HEK293T (cell line): Measurements from ENCODE around the gene B3GNT7.

ENCODE experiments used
- CTCF ChIA-PET: fragments of 350-600 bp; formaldehyde crosslinking; extraction: SDS; loops from one replicate; lab custom pipeline; 2021; ENCODE audit warnings: antibody characterized with exemption, inconsistent platforms; lab: Yijun Ruan, JAX
- POLR2A ChIA-PET: fragments of 350-600 bp; formaldehyde crosslinking; extraction: SDS; loops from one replicate; lab custom pipeline; 2020; ENCODE audit warnings: antibody characterized with exemption, inconsistent platforms; lab: Yijun Ruan, JAX
- DNase-seq: peaks from one replicate; pipeline ENCODE4 v3.0.0; 2012; ENCODE audit warnings: mixed read lengths; ENCODE audit errors: extremely low spot score
- ARNT ChIP-seq: fragments of 450-650 bp; IDR thresholded peaks from 2 replicates; pipeline ENCODE4 v1.6.1; 2017; ENCODE audit warnings: mild to moderate bottlenecking
- BHLHE40 ChIP-seq: fragments of 450-650 bp; IDR thresholded peaks from 2 replicates; pipeline ENCODE4 v1.6.1; 2016; ENCODE audit warnings: mild to moderate bottlenecking, moderate library complexity, borderline replicate concordance
- CTBP1 ChIP-seq: fragments of 450-650 bp; IDR thresholded peaks from 2 replicates; pipeline ENCODE4 v1.6.1; 2016; ENCODE audit warnings: borderline replicate concordance
- ELF4 ChIP-seq: fragments of 450-650 bp; IDR thresholded peaks from 2 replicates; pipeline ENCODE4 v1.6.1; 2017; ENCODE audit warnings: antibody characterized with exemption
- FOXA1 ChIP-seq: fragments of 450-650 bp; IDR thresholded peaks from 2 replicates; pipeline ENCODE4 v1.6.1; 2016; ENCODE audit warnings: mild to moderate bottlenecking
- FOXK2 ChIP-seq: fragments of 450-650 bp; IDR thresholded peaks from 2 replicates; pipeline ENCODE4 v1.6.1; 2016; ENCODE audit warnings: mild to moderate bottlenecking
- FOXM1 ChIP-seq: fragments of 450-650 bp; IDR thresholded peaks from 2 replicates; pipeline ENCODE4 v1.6.1; 2017; ENCODE audit warnings: mild to moderate bottlenecking, borderline replicate concordance
- HDGF ChIP-seq: fragments of 450-650 bp; IDR thresholded peaks from 2 replicates; pipeline ENCODE4 v1.6.1; 2017; ENCODE audit warnings: antibody characterized with exemption, borderline replicate concordance
- L3MBTL2 ChIP-seq: fragments of 450-650 bp; conservative IDR thresholded peaks from 2 replicates; pipeline ENCODE4 v1.6.1; 2016; ENCODE audit warnings: mild to moderate bottlenecking
- LEF1 ChIP-seq: fragments of 450-650 bp; IDR thresholded peaks from 2 replicates; pipeline ENCODE4 v1.6.1; 2017; ENCODE audit warnings: mild to moderate bottlenecking, borderline replicate concordance
- NFRKB ChIP-seq: fragments of 450-650 bp; IDR thresholded peaks from 2 replicates; pipeline ENCODE4 v1.6.1; 2016; ENCODE audit warnings: mild to moderate bottlenecking, moderate library complexity
- SP1 ChIP-seq: fragments of 450-650 bp; IDR thresholded peaks from 2 replicates; pipeline ENCODE4 v1.6.1; 2017
- SUZ12 ChIP-seq: fragments of 450-650 bp; IDR thresholded peaks from 2 replicates; pipeline ENCODE4 v1.6.1; 2016; ENCODE audit warnings: mild to moderate bottlenecking
- TARDBP ChIP-seq: fragments of 450-650 bp; IDR thresholded peaks from 2 replicates; pipeline ENCODE4 v1.6.1; 2016
- ZNF384 ChIP-seq: fragments of 450-650 bp; IDR thresholded peaks from 2 replicates; pipeline ENCODE4 v1.6.1; 2016
- TF ChIP-seq, protein P1 (sequence below): fragments of 450-650 bp; IDR thresholded peaks from 2 replicates; pipeline ENCODE4 v1.6.1; 2016

The B3GNT7 gene

DNA sequence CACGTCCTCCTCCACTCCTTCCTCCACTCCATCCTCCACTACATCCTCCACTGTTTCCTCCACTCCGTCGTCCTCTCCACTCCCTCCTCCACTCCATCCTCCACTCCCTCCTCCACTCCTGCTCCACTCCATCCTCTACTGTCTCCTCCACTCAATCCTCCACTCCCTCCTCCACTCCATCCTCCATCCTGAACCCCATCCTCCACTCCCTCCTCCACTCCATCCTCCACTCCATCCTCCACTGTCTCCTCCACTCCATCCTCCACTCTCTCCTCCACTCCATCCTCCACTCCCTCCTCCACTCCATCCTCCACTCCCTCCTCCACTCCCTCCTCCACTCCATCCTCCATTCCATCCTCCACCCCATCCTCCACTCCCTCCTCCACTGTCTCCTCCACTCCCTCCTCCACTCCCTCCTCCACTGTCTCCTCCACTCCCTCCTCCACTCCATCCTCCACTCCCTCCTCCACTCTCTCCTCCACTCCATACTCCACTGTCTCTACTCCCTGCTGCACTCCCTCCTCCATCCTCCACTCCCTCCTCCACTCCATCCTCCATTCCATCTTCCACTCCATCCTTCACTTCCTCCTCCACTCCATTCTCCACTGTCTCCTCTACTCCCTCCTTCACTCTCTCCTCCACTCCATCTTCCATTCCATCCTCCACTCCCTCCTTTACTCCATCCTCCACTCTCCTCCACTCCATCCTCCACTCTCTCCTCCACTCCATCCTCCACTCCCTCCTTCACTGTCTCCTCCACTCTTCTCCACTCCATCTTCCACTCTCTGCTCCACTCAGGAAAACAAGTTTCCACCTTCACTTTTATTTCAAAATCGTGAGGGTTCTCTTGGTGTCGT is 14.3 kb upstream of the B3GNT7 start:
- TF ChIP-seq NFRKB (no peak), LEF1 (no peak), FOXK2 (no peak), CTBP1 (no peak), SUZ12 (no peak), FOXM1 (no peak), ELF4 (no peak), HDGF (no peak), ZNF384 (no peak), L3MBTL2 (no peak), BHLHE40 (no peak), SP1 (no peak), FOXA1 (no peak), TARDBP (no peak), ARNT (no peak)
- ChIA-PET POLR2A (no interaction called here), CTCF (no interaction called here)

DNA sequence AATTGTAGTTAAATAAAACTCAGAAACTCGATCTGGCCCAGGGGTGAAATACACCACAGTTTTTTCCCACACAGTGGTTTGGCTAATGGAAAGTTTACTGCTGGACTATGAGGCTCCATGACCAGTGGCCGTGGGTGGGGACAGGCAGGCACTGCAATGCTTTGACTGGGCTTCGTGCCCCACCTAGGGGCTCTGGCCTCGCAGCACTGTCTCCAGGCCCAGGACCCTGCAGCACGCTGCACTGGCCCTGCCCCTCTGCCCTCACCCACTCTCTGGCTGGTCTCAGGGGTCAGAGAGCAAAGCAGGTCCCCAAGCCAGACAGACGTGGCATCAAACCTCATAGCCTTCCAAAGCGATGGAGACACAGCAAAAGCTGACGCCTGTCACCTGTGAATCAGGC is 13.4 kb upstream of the B3GNT7 start:
- ChIA-PET POLR2A (no interaction called here), CTCF (no interaction called here)
- TF ChIP-seq, protein P1, sequence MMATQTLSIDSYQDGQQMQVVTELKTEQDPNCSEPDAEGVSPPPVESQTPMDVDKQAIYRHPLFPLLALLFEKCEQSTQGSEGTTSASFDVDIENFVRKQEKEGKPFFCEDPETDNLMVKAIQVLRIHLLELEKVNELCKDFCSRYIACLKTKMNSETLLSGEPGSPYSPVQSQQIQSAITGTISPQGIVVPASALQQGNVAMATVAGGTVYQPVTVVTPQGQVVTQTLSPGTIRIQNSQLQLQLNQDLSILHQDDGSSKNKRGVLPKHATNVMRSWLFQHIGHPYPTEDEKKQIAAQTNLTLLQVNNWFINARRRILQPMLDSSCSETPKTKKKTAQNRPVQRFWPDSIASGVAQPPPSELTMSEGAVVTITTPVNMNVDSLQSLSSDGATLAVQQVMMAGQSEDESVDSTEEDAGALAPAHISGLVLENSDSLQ, result no peak
- DNase-seq, result no peak

More for the DNA sequence above, 14.3 kb upstream of the B3GNT7 start:
- DNase-seq, result no peak

DNA sequence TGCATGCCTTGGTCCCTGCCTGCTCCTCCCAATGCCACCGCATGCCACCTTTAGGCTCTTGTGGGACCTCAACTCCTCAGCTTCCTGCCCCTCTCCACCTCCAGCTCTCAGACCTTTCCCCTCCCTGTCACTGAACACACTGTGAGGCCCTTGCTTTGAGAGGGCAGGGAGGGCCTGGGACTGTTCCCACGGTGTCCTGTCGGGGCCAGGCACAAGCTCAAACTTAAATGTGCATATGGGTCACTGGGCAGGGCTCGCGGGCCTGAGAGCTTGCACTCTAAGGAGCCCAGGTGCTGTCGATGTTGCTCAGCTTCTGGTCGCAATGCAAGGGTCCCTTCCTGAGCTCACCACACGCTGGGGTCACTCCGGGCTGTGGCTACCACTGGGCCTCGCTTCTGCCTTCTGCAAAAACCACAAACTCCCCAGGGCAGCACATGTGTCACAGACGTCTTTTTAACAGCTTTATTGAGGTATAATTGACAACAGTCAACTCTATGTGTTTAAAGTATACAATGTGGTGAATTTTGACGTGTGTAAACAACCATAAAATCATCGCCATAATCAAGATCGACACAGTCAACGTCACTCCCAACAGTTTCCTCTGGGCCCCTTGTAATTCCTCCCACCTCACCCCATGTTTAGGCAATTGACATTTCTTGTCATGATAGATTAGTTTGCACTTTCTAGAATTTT is 11.9 kb upstream of the B3GNT7 start:
- DNase-seq, result no peak
- POLR2A ChIA-PET, result no interaction called here
- TF ChIP-seq LEF1 (no peak), ARNT (no peak), HDGF (no peak), FOXK2 (no peak), FOXM1 (no peak), SP1 (no peak), SUZ12 (no peak)
- TF ChIP-seq, protein P1, result peak; percentile 43
- CTCF ChIA-PET, result no interaction called here

DNA sequence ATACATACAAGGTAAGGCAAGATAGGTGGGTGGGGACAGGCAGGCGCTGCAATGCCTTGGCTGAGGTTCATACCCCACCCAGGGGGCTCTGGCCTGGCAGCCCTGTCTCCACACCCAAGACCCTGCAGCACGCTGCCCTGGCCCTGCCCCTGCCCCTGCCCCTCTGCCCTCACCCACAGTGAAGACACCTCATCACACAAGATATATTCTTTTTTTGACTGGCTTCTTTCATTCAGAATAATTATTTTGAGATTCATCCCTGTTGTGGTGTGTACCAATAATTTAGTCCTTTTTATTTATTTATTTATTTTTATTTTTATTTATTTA is 11.4 kb upstream of the B3GNT7 start:
- ChIA-PET POLR2A (no interaction called here), CTCF (no interaction called here)
- no peak for DNase-seq
- TF ChIP-seq SUZ12, result no peak
- no peak for TF ChIP-seq L3MBTL2

DNA sequence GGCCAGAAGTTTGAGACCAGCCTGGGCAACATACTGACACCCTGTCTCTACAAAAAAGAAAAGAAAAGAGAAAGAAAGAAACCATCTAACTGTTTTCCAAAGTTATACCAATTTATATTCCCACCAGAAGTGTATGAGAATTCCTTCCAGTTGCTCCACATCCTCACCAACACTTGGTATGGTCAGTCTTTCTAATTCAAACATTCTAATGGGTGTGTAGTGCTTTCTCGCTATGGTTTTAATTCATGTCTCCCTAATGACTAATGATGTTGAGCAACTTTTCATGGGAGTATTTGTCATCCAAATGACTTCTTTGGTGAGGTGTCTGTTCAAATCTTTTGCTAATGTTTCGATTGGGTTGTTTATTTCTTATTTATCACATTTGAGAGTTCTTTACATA is 10.5 kb upstream of the B3GNT7 start:
- CTCF ChIA-PET, result no interaction called here

DNA sequence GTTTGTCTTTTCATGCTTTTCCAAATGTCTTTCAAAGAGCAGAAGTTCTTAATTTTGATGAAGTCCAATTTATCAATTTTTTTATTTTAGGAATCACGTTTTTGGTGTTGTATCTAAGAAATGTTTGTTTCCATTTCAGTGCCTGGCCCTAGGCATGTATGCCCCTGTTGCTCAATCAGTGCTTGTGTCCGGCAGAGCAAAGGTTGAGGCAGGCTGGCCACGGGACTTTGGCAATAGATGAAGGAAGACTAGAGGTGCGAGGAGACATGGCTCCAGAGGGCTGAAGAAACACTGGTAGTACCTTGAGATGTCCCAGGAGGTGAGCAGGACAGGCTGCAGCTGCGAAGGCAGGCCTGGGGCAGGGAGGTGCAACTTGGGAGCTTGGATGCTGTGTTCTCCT is 10.1 kb upstream of the B3GNT7 start:
- CTCF ChIA-PET, result no interaction called here

More for the DNA sequence above, 10.5 kb upstream of the B3GNT7 start:
- POLR2A ChIA-PET, result no interaction called here
- TF ChIP-seq ARNT (no peak), ELF4 (no peak), NFRKB (no peak), FOXK2 (no peak), SUZ12 (no peak), FOXA1 (no peak)
- DNase-seq, result no peak

DNA sequence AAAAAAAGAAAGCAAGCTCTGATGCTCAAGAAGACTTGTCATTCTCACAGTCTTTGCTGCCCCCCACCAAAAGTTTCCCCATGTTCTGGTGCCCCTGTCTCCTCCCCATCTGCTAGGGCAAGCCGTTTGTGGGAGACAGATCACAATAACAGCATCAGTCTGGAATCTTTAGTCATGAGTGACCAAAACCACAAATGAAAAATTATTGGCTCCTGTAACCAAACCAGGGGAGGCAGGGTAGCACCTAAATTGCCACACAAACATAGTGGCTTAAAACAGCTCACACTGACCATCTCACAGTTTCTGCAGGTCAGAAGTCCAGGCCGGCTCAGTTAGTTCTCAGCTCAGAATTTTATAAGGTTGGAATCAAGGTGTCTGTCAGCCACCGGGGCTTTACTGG is 9.1 kb upstream of the B3GNT7 start:
- TF ChIP-seq FOXK2 (no peak), TARDBP (no peak), SP1 (no peak), ZNF384 (no peak), NFRKB (no peak), FOXA1 (no peak), ELF4 (no peak), HDGF (no peak), L3MBTL2 (no peak), FOXM1 (no peak)
- no peak for DNase-seq
- POLR2A ChIA-PET, result no interaction called here
- CTCF ChIA-PET, result no interaction called here

More for the DNA sequence above, 10.1 kb upstream of the B3GNT7 start:
- DNase-seq, result no peak
- no peak for TF ChIP-seq BHLHE40
- no peak for TF ChIP-seq ARNT
- TF ChIP-seq SUZ12, result no peak
- TF ChIP-seq ELF4, result no peak
- TF ChIP-seq SP1, result no peak
- no peak for TF ChIP-seq CTBP1
- no peak for TF ChIP-seq ZNF384
- no peak for TF ChIP-seq FOXA1
- TF ChIP-seq HDGF, result no peak
- TF ChIP-seq FOXK2, result no peak
- POLR2A ChIA-PET, result no interaction called here
